UCSD-AML1 (cell line): ENCODE results near the gene CDK8.

Source experiments
- DNase-seq: peaks from one replicate; lab custom pipeline; 2025; ENCODE audit not compliant: unreplicated experiment; lab: John Stamatoyannopoulos, UW

The CDK8 gene

GRCh38 chr13:26253787-26254582 lies at the start of gene CDK8:
Gene CDK8 (plus strand): TSS chr13:26254129. CDS start chr13:26254642, 513 bp downstream.
- peak; percentile 95 for DNase-seq

DNA sequence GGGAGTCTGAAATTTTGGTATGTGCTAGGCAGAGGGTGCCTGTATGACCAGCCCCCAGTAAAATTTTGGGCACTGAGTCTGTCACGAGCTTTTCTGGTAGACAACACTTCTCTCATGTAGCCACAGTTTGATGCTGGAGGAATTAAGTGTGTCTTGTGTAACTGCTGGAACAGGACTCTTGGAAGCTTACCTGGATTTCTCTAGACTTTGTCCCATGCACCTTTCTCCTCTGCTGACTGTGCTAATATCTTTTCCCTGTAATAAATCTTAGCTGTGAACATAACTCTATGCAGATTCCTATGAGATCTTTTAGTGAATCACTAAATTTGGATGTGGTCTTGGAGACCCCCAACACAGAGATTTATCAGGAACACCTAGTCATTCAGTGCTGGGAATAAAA lies 45.6 kb upstream of the CDK8 start:
- no peak for DNase-seq

DNA sequence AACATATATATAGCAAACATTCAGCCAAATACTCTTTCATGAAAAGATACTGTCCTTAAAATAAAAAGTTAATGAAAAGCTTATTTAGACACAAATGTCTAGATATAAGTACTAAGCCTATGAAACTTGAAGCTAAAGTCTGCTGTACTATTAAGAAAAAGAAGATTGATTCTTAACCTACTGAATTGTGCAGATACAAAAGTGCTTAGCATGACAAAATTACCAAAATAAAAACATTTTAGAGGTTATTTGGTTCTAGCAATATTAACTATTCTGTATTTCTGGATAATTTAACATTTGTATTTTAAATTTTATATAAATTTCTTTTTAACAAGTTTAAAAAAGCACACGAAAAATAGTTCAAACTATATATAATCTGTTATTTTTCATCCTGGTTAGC lies 40.6 kb upstream of the CDK8 start:
- no peak for DNase-seq

DNA sequence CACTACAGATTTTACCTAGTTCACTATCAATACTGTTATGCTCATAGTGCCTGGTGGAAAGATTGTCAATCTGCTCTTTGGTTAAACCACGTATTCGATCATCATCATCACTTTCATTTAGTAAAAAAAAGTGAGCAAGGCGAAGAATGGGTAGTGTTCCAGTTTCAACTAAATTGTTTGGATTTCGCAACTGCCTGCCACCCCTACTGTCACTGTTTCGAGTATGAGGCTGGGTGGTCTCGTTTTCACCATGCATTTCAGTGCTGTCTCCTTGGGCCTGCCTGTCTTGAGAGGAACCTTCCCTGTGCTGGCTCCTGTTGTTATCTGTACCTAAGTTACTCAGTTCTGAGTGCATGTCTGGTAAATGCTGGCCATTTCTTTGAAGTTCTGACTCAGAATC lies 39.9 kb upstream of the CDK8 start:
- DNase-seq, result no peak

GRCh38 chr13:26216042-26216441 lies 37.9 kb upstream of the CDK8 start:
- DNase-seq, result no peak

- DNase-seq, result no peak
Measured at GRCh38 chr13:26219726-26220125, 34.2 kb upstream of the CDK8 start.

- DNase-seq, result no peak
Measured at GRCh38 chr13:26220575-26220974, 33.4 kb upstream of the CDK8 start.

GRCh38 chr13:26221399-26221720 lies 32.6 kb upstream of the CDK8 start:
- DNase-seq, result no peak

GRCh38 chr13:26221721-26222519 lies 32.0 kb upstream of the CDK8 start, which contains the start of gene RNF6:
Gene RNF6 (minus strand): TSS chr13:26222314. CDS start chr13:26219649, 2,665 bp downstream.
- peak; percentile 89 for DNase-seq

- no peak for DNase-seq
Measured at GRCh38 chr13:26222520-26223046, 31.3 kb upstream of the CDK8 start.

DNA sequence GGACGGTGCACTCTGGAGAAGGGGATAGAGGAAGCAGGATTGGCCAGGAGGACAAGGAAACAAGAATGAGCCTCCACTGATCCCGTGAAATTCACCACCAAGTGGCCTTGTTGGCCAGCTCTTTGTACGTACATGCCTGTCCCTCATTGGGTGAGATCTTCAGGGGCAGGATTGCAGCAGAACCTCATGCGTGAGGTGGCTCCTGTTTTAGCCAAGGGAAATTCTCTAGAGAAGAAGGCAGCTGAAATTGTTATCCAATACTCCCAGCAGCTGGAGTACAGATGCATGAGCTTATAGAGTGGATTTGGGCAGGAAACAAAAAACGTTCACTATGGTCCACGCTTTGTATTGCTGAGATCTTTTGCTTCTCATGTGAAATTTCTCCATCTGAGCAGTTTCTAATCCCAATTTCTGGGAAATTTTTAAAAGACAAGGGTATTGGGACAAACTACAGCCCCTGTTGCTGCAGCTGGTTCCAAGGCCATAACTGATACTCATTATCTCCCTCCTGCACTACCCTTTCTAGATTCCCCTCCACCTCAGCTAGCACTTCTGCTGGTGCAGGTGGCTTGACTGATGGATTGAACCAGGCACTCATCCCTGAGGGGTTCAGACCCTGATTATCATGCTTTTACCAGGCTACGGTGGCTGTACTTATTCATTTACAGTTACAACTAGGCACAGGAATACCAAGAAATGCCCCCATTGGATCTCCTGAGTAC lies 27.9 kb upstream of the CDK8 start:
- no peak for DNase-seq

DNA sequence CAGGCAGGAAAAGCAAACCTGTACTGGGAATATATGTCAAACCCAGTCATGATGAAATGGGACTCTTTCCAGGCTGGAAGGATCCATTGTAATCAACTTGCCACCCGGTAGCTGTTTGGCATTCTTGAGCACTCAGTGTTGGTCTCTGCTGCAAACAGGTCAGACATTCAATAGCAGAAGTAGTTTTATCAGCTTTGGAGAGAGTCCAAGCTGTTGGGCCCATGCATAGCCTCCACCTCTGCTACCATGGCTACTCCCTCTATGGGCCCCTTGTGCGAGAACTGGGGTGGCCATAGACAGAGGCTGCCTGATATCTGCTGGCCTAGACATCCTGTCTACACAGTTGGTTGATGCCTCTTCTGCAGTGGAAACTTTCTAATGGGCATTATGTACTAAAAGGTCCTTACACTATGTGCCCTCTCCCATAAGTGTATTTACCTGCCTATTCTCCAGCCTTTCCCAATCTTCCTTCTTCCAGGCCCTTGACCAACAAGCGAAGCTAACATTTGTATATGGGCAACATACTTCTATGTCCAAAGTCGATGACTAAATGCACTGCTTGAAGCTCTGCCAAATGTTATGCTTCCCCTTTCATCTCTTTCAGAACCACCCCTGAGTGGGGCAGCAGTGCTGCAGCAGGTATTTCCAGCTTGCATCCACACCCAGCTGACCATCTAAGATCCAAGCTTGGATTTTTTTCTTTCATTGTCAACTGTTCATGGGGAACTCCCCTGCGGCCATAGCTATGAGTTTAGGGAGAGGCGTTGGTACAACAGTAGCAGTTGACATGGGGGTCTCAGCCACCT lies 26.6 kb upstream of the CDK8 start:
- no peak for DNase-seq

DNA sequence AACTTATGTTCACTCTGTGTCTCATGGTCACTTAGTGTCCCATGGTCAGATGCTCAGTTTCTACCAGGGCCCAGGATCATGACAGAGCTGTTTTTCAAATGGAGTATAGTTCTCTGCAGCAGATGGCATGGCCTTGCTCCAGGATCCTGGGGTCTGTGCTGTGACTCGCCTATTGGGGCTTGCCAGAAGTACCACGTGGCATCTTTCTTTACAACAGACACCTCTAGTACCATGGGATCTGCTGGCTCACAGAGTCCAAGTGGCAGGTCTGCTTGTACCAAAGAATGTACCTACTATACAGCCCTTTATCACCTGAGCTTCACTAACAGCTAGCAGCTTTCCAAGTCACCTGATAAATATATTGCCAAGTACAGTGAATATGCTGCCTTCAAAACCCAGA lies 25.8 kb upstream of the CDK8 start:
- DNase-seq, result no peak

GRCh38 chr13:26229080-26229615 lies 24.8 kb upstream of the CDK8 start:
- no peak for DNase-seq

- DNase-seq, result no peak
Measured at GRCh38 chr13:26230703-26231102, 23.2 kb upstream of the CDK8 start.

- no peak for DNase-seq
Measured at GRCh38 chr13:26236296-26236695, 17.6 kb upstream of the CDK8 start.

GRCh38 chr13:26246154-26246553 lies 7.8 kb upstream of the CDK8 start:
- no peak for DNase-seq

GRCh38 chr13:26247011-26247410 lies 6.9 kb upstream of the CDK8 start:
- DNase-seq, result no peak

DNA sequence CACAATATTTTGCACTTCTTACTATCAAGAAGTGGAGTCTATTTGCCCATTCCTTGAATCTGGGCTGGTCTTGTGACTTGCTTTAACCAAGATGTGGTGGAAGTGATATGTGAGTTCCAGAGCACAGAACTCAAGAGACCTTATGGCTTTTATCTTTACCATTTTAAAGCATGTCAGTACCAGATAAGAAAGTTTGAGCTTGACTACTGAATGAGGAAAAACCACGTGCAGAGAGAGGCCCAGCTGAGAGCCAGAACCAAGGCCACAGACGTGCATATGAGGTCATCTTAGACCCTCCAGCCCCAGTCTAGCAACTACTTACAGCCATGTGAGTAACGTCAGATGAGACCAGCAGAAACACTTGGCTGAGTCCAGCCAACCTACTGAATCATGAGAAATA lies 6.3 kb upstream of the CDK8 start:
- no peak for DNase-seq

GRCh38 chr13:26249551-26249950 lies 4.4 kb upstream of the CDK8 start:
- no peak for DNase-seq
